ENCODE data around the gene PDILT.

PDILT gene

DNA sequence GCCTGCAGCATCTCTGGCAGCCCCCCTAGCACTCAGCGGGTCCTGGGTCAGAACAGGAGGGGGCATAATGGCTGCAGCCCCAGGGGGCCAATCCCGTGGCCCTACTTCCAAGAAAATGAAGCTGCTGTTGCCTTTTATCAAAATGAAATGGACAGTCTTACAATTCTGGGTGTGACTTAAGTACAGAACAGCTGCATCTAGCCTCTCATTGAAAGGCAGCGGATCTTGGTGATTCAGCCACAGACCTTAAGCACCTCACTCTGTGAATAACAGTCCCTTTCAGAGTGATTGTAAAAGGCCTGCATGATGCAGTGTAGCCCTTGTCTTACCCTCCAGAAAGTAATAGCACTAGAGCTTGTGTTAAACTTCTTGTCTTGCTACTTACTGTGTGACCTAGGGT lies 40.5 kb downstream of the PDILT start:
- no peak for DNase-seq (ENCODE audit: low read depth)
- TF ChIP-seq CTCF (IDR thresholded peaks at IDR 0.05; ENCODE audit: low read depth, low read length, missing control alignments): no peak
- no peak overlapping the region for H3K4me3 ChIP-seq (ENCODE audit: low read depth, low read length)

DNA sequence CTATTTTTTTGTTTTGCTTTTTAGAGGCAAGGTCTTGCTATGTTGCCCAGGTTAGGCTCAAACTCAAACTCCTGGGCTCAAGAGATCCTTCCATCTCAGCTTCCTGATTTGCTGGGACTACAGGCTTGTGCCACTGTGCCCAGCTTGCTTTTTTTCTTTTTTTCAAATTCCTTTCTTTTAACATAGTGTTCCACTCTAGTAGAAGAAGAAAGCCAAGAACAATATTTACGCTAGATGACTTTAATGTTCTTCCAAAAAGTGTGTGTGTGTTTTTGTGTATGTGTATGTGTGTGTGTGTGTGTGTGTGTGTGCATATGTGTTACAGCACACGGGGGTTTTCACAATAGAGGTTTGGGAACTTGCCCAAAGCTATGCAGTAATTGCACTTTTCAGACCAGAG lies 41.3 kb downstream of the PDILT start:
- TF ChIP-seq CTCF (IDR thresholded peaks at IDR 0.05; ENCODE audit: low read depth, low read length, missing control alignments): no peak
- DNase-seq (ENCODE audit: low read depth): no peak
- H3K4me3 ChIP-seq (ENCODE audit: low read depth, low read length): no peak overlapping the region

DNA sequence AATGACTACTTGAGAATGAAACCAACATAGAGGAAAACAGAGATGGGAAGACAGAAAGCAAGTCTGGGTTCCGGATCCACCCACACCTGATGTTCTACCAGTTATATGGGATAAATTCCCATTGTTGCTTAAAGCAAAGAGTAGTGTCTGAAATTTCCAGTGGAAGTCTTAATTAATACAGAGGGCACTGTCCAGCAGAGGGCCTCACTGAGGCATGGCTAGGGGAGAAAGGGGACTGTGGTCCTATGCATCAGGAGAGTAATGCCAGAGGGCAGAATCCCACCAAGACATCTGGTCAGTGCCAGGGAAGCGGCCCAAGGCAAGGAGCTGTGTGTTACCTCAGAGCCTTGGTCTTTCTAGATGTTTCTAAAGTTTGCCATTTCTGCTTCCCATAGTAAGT lies 44.5 kb downstream of the PDILT start:
- no peak overlapping the region for H3K4me3 ChIP-seq (ENCODE audit: low read depth, low read length)
- peak; percentile 41 for TF ChIP-seq CTCF (IDR thresholded peaks at IDR 0.05; ENCODE audit: low read depth, low read length, missing control alignments)
- no peak for DNase-seq (ENCODE audit: low read depth)

GRCh38 chr16:20355114-20355782 lies 49.3 kb downstream of the PDILT start:
- TF ChIP-seq CTCF (IDR thresholded peaks at IDR 0.05; ENCODE audit: low read depth, low read length, missing control alignments): no peak
- H3K4me3 ChIP-seq (ENCODE audit: low read depth, low read length): no peak overlapping the region
- DNase-seq (ENCODE audit: low read depth): no peak

DNA sequence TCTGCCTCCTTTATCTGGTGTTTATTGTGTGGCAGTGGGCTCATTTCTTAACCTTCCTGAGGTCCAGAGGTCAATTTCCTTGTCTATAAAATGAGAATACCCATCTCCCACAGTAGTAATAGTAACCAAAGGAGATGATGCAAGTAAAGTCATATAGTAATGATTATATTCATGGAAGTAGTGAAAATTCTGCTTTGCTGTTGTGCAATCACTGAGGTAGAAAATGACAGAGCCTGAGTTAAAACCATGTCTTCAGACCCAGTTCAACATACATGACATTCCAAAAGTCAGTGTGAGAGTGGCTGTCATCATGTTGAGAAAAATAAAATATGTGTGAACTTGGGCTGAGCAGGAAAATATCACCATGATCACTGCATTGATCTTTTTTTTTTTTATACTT lies 51.2 kb downstream of the PDILT start:
- no peak for DNase-seq (ENCODE audit: low read depth)
- no peak overlapping the region for H3K4me3 ChIP-seq (ENCODE audit: low read depth, low read length)
- no peak for TF ChIP-seq CTCF (IDR thresholded peaks at IDR 0.05; ENCODE audit: low read depth, low read length, missing control alignments)

GRCh38 chr16:20352615-20353014 lies 51.9 kb downstream of the PDILT start, which contains the start of gene UMOD:
UMOD (minus strand) TSS chr16:20352715; CDS start chr16:20350737, 1,978 bp downstream.
- no peak for TF ChIP-seq CTCF (IDR thresholded peaks at IDR 0.05; ENCODE audit: low read depth, low read length, missing control alignments)
- DNase-seq (ENCODE audit: low read depth): no peak
- no peak within 1 kb of the TSS for H3K4me3 ChIP-seq (ENCODE audit: low read depth, low read length)

DNA sequence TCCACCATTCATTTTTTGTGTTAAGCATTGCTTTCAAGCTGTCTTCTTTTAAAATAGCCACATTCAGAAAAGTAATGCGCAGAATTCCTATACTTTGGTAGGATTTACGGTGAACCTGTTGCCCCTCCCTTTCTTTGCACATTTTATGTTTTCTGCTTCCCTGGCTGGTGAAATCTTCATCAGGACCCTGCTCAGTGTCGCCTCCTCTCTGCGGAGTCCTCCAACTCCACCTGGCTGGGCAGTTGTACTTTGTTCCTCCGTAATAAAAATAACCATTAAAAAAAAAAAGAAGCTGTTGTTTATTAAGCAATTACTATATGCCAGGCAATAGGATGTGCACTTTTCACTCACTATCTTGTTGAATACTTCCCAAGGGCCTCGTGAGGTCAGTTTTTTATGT lies 54.9 kb downstream of the PDILT start:
- no peak for DNase-seq (ENCODE audit: low read depth)
- H3K4me3 ChIP-seq (ENCODE audit: low read depth, low read length): no peak overlapping the region
- no peak for TF ChIP-seq CTCF (IDR thresholded peaks at IDR 0.05; ENCODE audit: low read depth, low read length, missing control alignments)
